22Rv1 (cell line): Measurements from ENCODE around the gene KIF22.

ENCODE experiments used
- ZFX ChIP-seq: fragments of 450-650 bp; IDR thresholded peaks from 2 replicates; pipeline ENCODE4 v1.6.1; 2017; ENCODE audit warnings: antibody characterized with exemption, borderline replicate concordance
- TF ChIP-seq, protein P1 (sequence below): fragments of 450-650 bp; IDR thresholded peaks from 2 replicates; pipeline ENCODE4 v1.5.1; 2017; ENCODE audit warnings: mild to moderate bottlenecking

- TF ChIP-seq, protein P1, sequence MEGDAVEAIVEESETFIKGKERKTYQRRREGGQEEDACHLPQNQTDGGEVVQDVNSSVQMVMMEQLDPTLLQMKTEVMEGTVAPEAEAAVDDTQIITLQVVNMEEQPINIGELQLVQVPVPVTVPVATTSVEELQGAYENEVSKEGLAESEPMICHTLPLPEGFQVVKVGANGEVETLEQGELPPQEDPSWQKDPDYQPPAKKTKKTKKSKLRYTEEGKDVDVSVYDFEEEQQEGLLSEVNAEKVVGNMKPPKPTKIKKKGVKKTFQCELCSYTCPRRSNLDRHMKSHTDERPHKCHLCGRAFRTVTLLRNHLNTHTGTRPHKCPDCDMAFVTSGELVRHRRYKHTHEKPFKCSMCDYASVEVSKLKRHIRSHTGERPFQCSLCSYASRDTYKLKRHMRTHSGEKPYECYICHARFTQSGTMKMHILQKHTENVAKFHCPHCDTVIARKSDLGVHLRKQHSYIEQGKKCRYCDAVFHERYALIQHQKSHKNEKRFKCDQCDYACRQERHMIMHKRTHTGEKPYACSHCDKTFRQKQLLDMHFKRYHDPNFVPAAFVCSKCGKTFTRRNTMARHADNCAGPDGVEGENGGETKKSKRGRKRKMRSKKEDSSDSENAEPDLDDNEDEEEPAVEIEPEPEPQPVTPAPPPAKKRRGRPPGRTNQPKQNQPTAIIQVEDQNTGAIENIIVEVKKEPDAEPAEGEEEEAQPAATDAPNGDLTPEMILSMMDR: no peak
- no peak for TF ChIP-seq ZFX
Measured at GRCh38 chr16:29784157-29784556, 6.4 kb upstream of the KIF22 start.
